Immature natural killer cell (primary cell): ENCODE data around the gene FRMD3. TPM values are rescaled to one million over a fixed set of nuclear protein-coding genes. Genes with fewer than 3 reads are reported as not detected.

ENCODE experiments used
- DNase-seq, 3 donors: peaks; one replicate each; pipeline ENCODE4 v3.0.0; 2022; ENCODE audit warnings: mixed read lengths in 1 of 3
- H3K27ac Mint-ChIP-seq, 6 donors: one replicate each; pipeline ENCODE4 v1.8.0; 2020; ENCODE audit warnings: mixed read lengths in 6 of 6, mild to moderate bottlenecking in 5 of 6, inconsistent platforms in 4 of 6, moderate library complexity in 3 of 6
- H3K27me3 Mint-ChIP-seq, 3 donors: one replicate each; pipeline ENCODE4 v1.8.0; 2020 to 2021; ENCODE audit warnings: low read depth in 3 of 3, mild to moderate bottlenecking in 3 of 3, mixed read lengths in 3 of 3, moderate library complexity in 3 of 3, inconsistent platforms in 1 of 3
- H3K36me3 Mint-ChIP-seq, 3 donors: one replicate each; pipeline ENCODE4 v1.8.0; 2020; ENCODE audit warnings: mixed read lengths in 3 of 3, inconsistent platforms in 2 of 3, mild to moderate bottlenecking in 2 of 3
- H3K4me1 Mint-ChIP-seq, 2 donors: one replicate each; pipeline ENCODE4 v1.8.0; 2020; ENCODE audit warnings: inconsistent platforms in 2 of 2, mild to moderate bottlenecking in 2 of 2, mixed read lengths in 2 of 2, moderate library complexity in 1 of 2
- H3K4me3 Mint-ChIP-seq, 5 donors: one replicate each; pipeline ENCODE4 v1.8.0; 2020; ENCODE audit warnings: mild to moderate bottlenecking in 5 of 5, mixed read lengths in 5 of 5, inconsistent platforms in 3 of 5, moderate library complexity in 3 of 5
- H3K9me3 Mint-ChIP-seq, 6 donors: one replicate each; pipeline ENCODE4 v1.8.0; 2020; ENCODE audit warnings: mild to moderate bottlenecking in 6 of 6, mixed read lengths in 6 of 6, inconsistent platforms in 4 of 6, moderate library complexity in 3 of 6
- polyA plus RNA-seq, 3 donors: library from polyadenylated mRNA; unstranded; fragments of 300-500 nt; fragmentation: Illumina TruSeq; gene quantifications; one replicate each; pipeline ENCODE4 v1.2.3, GENCODE V29; 2021

Gene FRMD3
- polyA plus RNA-seq, 3 donors from 2014 or later: 1.1 to 2.6 TPM; not detected in 1

DNA sequence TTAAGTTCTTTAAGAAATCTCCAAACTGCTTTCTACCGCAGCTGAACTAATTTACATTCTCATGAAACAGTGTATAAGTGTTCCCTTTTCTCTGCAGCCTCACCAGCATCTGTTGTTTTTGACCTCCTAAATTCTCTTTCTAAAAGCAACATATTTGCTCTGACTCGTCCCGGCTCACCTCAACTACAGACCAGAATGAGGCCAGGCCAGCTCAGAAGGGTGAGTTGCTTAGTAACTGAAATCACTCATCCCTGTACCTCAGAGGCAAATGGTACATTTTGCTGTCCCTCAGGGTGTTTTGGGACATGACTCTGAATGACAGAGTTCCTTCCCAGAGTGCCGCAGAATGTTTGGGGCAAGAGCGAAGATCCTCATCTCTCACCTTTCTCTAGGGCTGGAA is 127.5 kb downstream of the FRMD3 start:
- no peak overlapping the region for H3K27ac Mint-ChIP-seq
- peaks cover 2 to 7% (median 4%) of the 10 kb centered on the region in 3 donors for H3K36me3 Mint-ChIP-seq
- peaks cover 0 to 4% (median 0%) of the 10 kb centered on the region in 6 donors for H3K9me3 Mint-ChIP-seq
- H3K4me3 Mint-ChIP-seq: no peak overlapping the region
- no peaks in the 10 kb centered on the region for H3K4me1 Mint-ChIP-seq
- peaks cover 2 to 7% (median 3%) of the 10 kb centered on the region in 3 donors for H3K27me3 Mint-ChIP-seq
- no peak for DNase-seq

DNA sequence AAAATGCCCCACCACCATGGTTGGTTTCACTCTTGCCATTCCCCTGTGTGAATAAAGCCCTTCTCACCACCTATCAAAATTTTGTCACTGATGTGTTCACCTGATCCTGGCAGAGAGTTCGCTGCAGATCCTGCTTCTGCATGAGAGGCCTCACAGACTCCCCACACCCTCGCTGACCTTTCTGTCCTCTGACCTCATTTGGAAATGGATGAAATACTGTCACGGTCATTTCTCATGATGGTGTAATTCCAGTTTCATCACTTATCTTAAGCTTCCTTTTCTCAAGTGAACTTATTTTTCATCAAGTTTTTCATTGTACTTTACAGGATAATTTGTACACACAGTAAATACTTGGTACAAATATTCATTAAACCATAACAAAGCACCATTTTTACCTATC is 131.3 kb downstream of the FRMD3 start:
- peaks cover 0 to 7% (median 2%) of the 10 kb centered on the region in 3 donors for H3K36me3 Mint-ChIP-seq
- H3K4me1 Mint-ChIP-seq: no peaks in the 10 kb centered on the region
- peaks cover 0 to 4% (median 2%) of the 10 kb centered on the region in 3 donors for H3K27me3 Mint-ChIP-seq
- H3K27ac Mint-ChIP-seq: no peak overlapping the region
- no peak for DNase-seq
- H3K4me3 Mint-ChIP-seq: no peak overlapping the region
- peaks cover 0 to 4% (median 0%) of the 10 kb centered on the region in 6 donors for H3K9me3 Mint-ChIP-seq

DNA sequence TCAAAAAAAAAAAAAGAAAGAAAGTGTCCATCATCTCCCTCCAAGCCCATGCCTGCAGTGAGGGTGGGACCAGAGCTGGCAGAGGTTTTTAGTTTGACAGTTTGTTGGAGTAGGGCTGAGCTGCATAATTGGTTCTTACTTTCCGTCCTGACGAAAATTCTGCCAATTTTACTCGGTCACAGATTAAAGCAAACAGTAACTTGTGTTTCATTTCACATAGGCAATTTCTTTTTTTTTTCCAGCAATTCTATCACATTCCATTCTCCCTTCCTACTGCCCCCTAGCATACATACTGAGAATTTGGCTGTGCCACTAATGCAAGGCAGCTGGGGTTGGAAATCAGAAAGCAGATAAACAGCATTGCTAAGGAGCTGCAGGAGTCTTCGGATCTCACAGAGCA is 132.4 kb downstream of the FRMD3 start:
- peaks cover 0 to 7% (median 2%) of the 10 kb centered on the region in 3 donors for H3K36me3 Mint-ChIP-seq
- no peak overlapping the region for H3K27ac Mint-ChIP-seq
- H3K27me3 Mint-ChIP-seq: peaks cover 0 to 4% (median 2%) of the 10 kb centered on the region in 3 donors
- no peak overlapping the region for H3K4me3 Mint-ChIP-seq
- no peak for DNase-seq
- peaks cover 0 to 4% (median 0%) of the 10 kb centered on the region in 6 donors for H3K9me3 Mint-ChIP-seq
- no peaks in the 10 kb centered on the region for H3K4me1 Mint-ChIP-seq

DNA sequence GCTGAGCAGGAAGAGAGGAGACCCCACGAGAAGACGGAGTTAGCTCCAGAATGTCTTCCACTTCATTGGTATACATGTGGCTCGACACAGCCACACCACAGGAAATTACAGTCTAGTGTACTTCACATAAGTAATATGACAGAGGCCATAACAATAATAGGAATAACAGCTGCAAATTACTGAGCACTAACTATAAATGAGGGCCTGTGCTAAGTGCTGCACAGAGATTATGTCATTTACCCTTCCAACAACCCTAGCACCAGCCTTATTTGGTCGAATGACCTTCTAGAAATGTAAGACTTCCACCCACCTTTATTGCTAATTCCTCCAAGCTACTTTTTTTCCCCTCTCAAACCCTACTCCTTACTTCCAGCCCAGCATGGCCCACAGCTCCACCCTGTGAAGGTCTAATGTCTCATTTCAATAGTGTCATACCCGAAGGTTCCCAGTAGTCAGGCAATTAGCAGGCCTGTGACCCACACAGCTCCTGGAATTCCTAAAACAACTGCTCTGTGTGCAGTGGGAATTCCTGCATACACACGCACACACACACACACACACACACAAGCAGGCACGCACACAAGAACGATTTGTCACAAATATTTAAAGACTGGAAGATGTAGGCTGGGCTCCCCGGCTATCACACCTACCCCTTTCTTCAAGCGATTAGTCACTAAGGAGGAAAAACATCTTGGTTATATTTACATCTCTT is 134.5 kb downstream of the FRMD3 start:
- peaks cover 0 to 2% (median 0%) of the 10 kb centered on the region in 6 donors for H3K9me3 Mint-ChIP-seq
- DNase-seq: no peak
- H3K27ac Mint-ChIP-seq: no peak overlapping the region
- peaks cover 2% of the 10 kb centered on the region in 3 donors for H3K27me3 Mint-ChIP-seq
- H3K4me1 Mint-ChIP-seq: no peaks in the 10 kb centered on the region
- H3K36me3 Mint-ChIP-seq: peaks cover 0 to 3% (median 2%) of the 10 kb centered on the region in 3 donors
- H3K4me3 Mint-ChIP-seq: no peak overlapping the region

DNA sequence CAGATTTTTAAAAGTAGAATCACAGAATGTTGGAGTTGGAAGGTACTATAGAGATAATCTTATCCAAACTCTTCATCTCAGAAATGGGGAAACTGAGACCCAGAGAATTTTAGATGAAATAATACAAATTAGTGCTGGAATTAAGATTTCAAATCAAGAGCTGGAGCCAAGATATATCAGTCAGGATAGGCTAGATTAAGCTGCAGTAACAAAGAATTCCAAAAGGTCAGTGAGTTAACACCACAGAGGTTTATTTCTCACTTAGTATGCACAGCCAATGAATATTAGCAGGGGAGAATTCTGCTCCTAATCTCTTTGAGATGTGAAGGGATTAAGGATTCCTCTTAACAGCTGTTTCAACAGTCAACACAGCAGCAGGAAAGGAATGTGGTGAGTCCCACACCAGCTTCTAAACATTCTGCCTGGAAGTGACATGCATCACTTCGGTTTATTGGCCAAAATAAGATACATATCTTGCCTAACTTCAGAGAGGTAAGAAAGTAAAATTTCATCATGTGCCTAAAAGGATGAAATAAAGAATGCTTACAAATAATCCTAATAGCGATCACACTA is 136.8 kb downstream of the FRMD3 start:
- Mint-ChIP-seq H3K4me3 (no peak overlapping the region), H3K9me3 (no peaks in the 10 kb centered on the region), H3K27me3 (peaks cover 0 to 2% (median 2%) of the 10 kb centered on the region in 3 donors), H3K27ac (no peak overlapping the region), H3K36me3 (peaks cover 0 to 7% (median 0%) of the 10 kb centered on the region in 3 donors), H3K4me1 (no peaks in the 10 kb centered on the region)
- no peak for DNase-seq

DNA sequence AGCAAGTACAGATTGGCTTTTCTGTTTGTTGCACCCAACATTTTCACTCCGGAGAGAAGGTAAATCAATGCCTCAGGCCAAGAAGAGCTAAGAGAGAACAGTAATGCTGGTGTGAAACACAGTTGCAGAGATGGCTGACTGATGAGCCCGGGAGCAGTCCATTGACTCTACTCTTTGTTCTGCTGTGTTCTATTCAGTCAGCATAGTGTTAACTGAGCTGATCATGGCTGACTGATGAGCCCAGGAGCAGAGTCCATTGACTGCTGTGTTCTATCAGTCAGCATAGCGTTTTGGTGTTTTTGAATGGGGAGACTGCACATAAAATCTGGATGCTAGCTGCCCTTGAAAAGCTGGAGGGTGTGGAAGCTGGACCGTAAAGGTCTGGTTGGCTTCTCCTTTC is 141.4 kb downstream of the FRMD3 start:
- H3K36me3 Mint-ChIP-seq: peaks cover 0 to 8% (median 0%) of the 10 kb centered on the region in 3 donors
- no peak for DNase-seq
- no peak overlapping the region for H3K4me3 Mint-ChIP-seq
- no peak overlapping the region for H3K27ac Mint-ChIP-seq
- peaks cover 0 to 2% (median 0%) of the 10 kb centered on the region in 3 donors for H3K27me3 Mint-ChIP-seq
- H3K9me3 Mint-ChIP-seq: no peaks in the 10 kb centered on the region
- no peaks in the 10 kb centered on the region for H3K4me1 Mint-ChIP-seq

DNA sequence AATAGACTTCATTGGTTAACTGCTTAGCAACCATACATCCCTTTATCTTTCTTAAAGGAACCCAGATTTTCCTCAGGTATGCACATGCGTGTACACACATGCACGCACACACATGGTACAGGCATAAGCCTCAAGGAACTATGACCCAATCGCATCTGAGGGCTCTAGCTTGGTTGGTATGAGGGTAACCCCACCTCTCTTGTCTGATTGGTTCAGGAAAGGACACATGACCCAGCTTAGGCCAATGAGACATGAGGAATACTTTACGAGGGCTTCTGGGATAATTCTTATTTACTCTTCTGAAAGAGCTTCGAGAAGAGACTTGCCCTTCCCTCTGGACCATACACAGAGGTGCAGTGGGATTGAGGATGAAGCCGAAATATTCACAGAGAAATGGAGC is 141.9 kb downstream of the FRMD3 start:
- no peaks in the 10 kb centered on the region for H3K4me1 Mint-ChIP-seq
- H3K27me3 Mint-ChIP-seq: peaks cover 0 to 2% (median 0%) of the 10 kb centered on the region in 3 donors
- H3K36me3 Mint-ChIP-seq: peaks cover 0 to 8% (median 0%) of the 10 kb centered on the region in 3 donors
- no peak overlapping the region for H3K4me3 Mint-ChIP-seq
- no peak overlapping the region for H3K27ac Mint-ChIP-seq
- H3K9me3 Mint-ChIP-seq: no peaks in the 10 kb centered on the region
- DNase-seq: no peak

DNA sequence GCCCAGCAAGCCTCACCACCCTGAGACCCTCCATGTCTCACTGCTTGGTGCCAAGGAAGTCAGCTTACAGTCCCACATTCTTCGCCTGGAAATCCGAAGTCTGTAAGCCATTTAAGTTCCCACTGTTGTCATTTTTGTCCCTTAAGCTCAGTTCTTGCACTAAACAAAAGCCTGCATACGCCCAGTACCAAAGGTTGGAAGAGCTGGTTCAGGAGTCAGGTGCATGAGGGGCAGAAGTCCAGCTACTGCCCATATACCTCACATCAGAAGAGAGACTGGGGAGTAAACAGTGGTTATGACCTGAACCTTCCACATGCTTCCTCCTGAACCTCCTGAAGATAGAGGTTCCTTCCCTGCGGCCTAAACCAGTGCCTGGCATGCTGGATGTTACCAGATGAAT is 146.0 kb downstream of the FRMD3 start:
- Mint-ChIP-seq H3K27ac (peak overlapping the region in 1 of 6 donors; percentile 35), H3K9me3 (no peaks in the 10 kb centered on the region), H3K4me3 (no peak overlapping the region), H3K36me3 (peaks cover 0 to 7% (median 0%) of the 10 kb centered on the region in 3 donors), H3K27me3 (no peaks in the 10 kb centered on the region), H3K4me1 (no peaks in the 10 kb centered on the region)
- DNase-seq: no peak

DNA sequence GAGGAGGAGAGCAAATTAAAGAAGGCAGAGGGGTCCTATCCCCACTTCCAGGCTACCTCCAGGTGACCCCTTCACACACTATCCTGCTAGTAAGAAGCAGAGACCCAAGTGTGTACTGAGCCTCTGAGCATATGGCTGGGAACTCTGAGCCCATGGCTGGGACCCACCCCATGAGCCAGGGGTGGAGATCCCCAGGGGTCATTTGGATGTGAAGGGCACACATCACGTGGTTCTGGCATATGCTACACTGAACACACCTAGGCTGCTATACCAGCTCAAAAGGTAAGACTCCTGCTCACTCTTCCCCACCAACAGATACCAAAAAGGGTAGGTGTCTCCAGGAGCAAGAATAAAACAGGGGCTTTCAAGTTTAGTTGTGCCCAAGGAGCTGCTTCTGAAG is 149.9 kb downstream of the FRMD3 start:
- no peak for DNase-seq
- Mint-ChIP-seq H3K27ac (no peak overlapping the region), H3K36me3 (no peaks in the 10 kb centered on the region), H3K27me3 (no peaks in the 10 kb centered on the region), H3K4me1 (no peaks in the 10 kb centered on the region), H3K9me3 (no peaks in the 10 kb centered on the region), H3K4me3 (no peak overlapping the region)

DNA sequence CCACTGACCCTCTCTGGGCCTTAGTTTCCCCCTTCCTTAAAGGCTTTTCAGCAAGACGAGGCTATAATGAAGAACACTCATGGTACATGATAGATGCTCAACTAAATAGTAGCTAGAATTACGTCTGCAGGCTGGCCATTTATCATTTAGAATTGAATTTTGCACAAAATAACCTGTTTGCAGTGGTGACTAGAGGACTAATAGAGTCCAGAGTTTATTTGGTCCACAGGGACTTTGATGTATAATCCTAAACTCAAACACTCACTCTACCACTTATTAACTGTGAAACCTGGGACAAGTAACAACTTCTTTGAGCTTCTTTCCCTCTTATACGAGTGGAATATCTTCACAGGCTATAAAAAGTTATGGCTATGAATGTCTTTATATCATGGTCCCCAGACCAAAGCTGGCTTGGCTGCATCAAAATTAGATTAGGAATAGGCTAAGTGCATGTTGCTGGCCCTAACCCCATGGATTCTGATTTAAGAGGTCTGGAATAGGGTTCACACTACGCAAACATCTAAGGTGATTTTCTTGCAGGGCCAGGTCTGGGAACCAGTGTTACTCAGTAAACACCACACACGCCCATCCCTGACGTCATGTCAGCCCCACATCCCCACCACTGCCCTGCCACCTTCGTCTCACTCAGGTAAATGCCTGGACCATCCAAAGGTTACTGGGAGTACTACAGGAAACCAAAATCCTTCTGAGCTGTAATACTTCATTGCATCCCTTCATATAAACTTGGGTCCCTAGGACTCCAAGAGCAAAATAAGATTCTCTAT is 150.6 kb downstream of the FRMD3 start:
- Mint-ChIP-seq H3K9me3 (no peaks in the 10 kb centered on the region), H3K27ac (no peak overlapping the region), H3K4me1 (no peaks in the 10 kb centered on the region), H3K27me3 (no peaks in the 10 kb centered on the region), H3K36me3 (no peaks in the 10 kb centered on the region), H3K4me3 (no peak overlapping the region)
- DNase-seq: no peak

DNA sequence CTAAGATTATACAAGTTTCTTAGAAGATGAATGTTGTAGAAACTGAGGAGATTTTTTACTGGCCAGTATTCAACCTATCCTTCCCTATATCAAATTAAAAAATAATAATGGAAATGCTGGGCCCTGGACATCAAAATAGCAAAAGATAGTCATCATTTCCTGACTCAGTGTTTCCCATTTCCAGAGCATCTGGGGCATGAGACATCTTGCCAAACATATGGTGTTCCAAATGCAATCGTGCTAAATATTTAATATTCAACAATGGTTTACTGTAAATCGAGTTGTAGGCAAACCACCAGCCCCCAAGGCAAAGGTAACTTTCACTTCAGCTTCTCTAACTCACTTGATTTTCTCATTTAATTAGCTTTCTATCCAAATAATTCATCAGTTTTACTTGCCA is 152.9 kb downstream of the FRMD3 start:
- Mint-ChIP-seq H3K4me3 (no peak overlapping the region), H3K4me1 (no peaks in the 10 kb centered on the region), H3K36me3 (no peaks in the 10 kb centered on the region), H3K9me3 (no peaks in the 10 kb centered on the region), H3K27ac (no peak overlapping the region), H3K27me3 (no peaks in the 10 kb centered on the region)
- no peak for DNase-seq

DNA sequence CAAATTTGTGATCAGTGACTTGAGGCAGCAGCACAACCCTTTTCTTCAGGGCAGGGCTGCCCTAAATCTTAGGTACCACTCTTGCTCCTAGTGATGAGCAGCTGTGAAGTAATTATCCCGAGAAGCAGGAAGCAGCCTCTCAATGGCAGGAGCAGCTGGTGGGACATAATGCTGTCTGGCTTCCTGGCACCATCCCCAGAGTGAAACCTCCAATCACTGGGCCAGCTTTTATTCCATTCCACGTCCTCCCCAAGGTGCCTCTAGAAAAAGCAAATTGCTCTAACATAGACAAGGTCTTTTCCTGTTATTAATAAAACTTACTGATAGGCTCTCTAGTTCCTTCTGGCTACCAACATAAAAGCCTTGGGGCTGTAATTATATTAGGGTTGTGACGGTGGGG is 154.0 kb downstream of the FRMD3 start:
- Mint-ChIP-seq H3K36me3 (no peaks in the 10 kb centered on the region), H3K27me3 (peaks cover 0 to 2% (median 0%) of the 10 kb centered on the region in 3 donors), H3K27ac (no peak overlapping the region), H3K4me1 (no peaks in the 10 kb centered on the region), H3K9me3 (no peaks in the 10 kb centered on the region), H3K4me3 (no peak overlapping the region)
- DNase-seq: no peak

DNA sequence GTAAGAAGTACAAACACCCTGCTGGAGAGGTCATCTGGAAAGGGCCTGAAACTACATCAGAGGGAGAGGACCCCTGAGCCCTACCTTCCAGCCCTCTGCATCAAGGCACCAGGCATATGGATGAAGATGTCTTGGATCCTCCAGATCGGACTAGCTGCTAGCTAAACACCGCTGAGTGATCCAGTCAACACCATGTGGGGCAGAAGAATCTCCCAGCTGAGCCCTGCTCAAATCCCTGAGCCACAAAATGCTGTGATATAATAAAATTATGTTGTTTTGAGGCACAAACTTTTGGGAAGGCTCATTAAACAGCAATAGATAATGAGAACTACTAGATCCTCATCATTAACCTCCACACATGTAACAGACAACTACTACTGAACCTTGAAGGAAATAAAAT is 155.2 kb downstream of the FRMD3 start:
- Mint-ChIP-seq H3K4me1 (no peaks in the 10 kb centered on the region), H3K27ac (no peak overlapping the region), H3K9me3 (no peaks in the 10 kb centered on the region), H3K4me3 (no peak overlapping the region), H3K27me3 (peaks cover 0 to 3% (median 0%) of the 10 kb centered on the region in 3 donors), H3K36me3 (no peaks in the 10 kb centered on the region)
- no peak for DNase-seq

DNA sequence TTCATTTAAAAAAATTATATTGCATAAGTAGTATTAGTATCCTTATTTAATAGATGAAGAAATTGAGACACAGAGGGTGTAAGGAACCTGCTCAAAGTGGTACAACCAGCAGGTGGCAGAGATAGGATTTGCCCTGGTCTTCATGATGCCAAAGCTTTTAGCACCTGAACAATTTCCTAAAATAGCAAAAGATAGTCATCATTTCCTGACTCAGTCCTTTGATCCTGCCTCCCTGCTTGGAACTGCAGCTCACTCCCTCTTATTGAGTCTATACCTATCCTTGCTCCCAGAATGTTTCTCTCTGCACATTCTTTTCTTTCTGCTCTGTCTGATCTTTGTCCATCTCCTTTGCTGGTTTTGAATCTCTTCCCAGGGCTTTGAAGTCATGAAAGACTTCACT is 155.8 kb downstream of the FRMD3 start:
- Mint-ChIP-seq H3K9me3 (no peaks in the 10 kb centered on the region), H3K4me3 (no peak overlapping the region), H3K27me3 (peaks cover 0 to 3% (median 0%) of the 10 kb centered on the region in 3 donors), H3K36me3 (no peaks in the 10 kb centered on the region), H3K4me1 (no peaks in the 10 kb centered on the region), H3K27ac (no peak overlapping the region)
- no peak for DNase-seq
